IPS-18c (cell line): ENCODE measurements around the gene MSANTD2.
A peak's percentile ranks its signal among the peaks of the same experiment; 100 is the strongest.

Source experiments
- H3K4me3 ChIP-seq: 2 replicates; pipeline ENCODE4 v1.7.0; 2013; ENCODE audit warnings: low read depth, mild to moderate bottlenecking, low read length, moderate library complexity; ENCODE audit not compliant: insufficient read depth
- H3K9me3 ChIP-seq: one replicate; pipeline ENCODE4 v1.6.1; 2013; ENCODE audit warnings: mild to moderate bottlenecking, low read length, moderate library complexity; ENCODE audit not compliant: control insufficient read depth, insufficient read depth

The MSANTD2 gene

GRCh38 chr11:124749912-124750311 is 50.3 kb downstream of the MSANTD2 start:
- Histone ChIP-seq H3K4me3 (no peak overlapping the region), H3K9me3 (no peaks in the 10 kb centered on the region)

- Histone ChIP-seq H3K9me3 (no peaks in the 10 kb centered on the region), H3K4me3 (no peak overlapping the region)
Measured at GRCh38 chr11:124748481-124749343, 51.5 kb downstream of the MSANTD2 start.

DNA sequence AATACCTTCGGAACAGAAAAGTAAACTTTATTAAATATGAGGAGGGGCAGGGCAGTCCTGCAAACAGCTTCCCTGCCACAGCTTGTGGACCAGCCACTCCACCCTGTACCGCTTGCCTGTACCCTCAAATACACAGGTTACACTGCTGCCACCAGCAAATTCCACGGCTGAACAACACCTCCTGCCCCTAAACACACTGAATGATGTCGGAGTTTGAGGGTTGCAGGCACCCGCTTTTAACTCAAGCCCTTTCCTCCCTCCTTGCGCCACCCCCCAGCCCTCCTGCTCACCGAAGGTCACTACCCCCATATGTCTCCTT is 52.1 kb downstream of the MSANTD2 start:
- Histone ChIP-seq H3K9me3 (no peaks in the 10 kb centered on the region), H3K4me3 (no peak overlapping the region)

GRCh38 chr11:124747406-124748099 is 52.7 kb downstream of the MSANTD2 start:
- H3K4me3 ChIP-seq: no peak overlapping the region; the same call in 1 of the 2 replicates
- no peaks in the 10 kb centered on the region for H3K9me3 ChIP-seq

- Histone ChIP-seq H3K4me3 (peak overlapping the region; percentile 84), H3K9me3 (no peaks in the 10 kb centered on the region)
Measured at GRCh38 chr11:124746621-124747243, 53.5 kb downstream of the MSANTD2 start.

DNA sequence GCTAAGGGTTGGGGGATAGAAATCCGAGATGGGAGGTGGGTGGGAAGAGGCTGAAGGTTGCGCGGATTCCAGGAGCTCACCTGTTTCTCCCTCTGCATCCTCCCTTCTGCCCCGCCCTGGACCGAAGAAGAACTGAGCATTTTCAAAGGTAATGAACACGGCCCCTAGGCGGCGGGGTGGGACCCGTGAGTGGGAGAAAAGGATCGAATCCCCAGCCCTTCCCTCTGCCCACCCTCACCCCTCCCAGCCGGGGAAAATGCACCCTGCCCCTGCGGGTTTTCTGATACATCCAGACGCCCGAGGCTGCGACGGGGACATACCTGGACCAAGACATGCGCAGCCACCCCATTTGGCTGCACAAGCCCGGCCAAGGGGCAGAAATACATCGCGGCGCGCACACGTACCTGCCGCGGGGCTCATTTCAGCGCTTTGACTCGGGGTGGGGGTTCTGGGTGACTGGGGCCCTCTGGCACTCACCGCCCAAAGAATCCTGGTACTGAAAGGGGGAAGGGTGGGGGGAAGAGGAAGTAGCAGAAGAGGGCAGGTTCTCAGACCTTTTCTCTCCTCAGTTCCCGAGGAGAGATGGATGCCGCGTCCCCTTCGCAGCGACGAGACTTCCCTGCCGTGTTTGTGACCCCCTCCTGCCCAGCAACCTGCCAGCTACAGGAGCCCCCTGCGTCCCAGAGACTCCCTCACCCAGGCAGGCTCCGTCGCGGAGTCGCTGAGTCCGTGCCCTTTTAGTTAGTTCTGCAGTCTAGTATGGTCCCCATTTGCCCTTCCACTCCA is 54.2 kb downstream of the MSANTD2 start:
- H3K4me3 ChIP-seq: peak overlapping the region; percentile 84
- H3K9me3 ChIP-seq: no peaks in the 10 kb centered on the region

DNA sequence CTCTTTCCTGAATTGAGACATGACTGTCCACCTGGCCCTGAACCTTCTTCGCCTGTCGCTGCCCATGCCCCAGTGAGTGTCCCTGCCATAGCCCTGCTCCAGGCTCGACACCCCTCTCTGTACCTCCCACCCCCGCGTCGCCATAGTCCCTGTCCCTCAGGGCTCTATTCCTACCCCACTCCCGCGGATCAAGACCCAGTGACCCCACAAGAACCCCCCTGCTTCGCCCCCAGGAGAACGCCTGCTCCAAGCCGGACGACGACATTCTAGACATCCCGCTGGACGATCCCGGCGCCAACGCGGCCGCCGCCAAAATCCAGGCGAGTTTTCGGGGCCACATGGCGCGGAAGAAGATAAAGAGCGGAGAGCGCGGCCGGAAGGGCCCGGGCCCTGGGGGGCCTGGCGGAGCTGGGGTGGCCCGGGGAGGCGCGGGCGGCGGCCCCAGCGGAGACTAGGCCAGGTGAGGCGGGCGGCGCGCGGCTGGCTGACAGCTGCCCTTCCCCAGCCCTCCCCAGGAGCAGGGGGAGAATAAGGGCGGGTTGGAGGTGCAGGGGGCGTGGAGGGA is 54.9 kb downstream of the MSANTD2 start:
- Histone ChIP-seq H3K4me3 (peak overlapping the region; percentile 84), H3K9me3 (no peaks in the 10 kb centered on the region)

DNA sequence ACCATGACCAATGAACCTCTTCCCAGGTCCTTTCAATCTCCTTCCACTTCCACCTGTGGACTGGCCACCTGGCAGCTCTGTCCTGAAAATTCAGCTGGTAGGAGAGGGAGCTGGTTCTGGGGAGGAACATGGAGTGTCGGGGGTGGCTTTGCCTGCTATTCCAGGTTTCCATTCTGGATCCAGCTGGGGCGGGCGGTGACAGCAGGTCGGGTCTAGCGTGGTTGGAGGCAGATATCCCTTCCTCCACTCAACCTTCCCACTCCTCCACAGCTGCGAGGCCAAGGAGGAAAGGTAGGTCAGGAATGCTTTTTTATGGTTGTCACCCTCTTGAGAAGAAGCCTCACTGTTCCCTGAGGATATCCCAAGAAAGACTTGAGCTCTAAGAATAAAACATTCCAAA is 57.2 kb downstream of the MSANTD2 start:
- H3K4me3 ChIP-seq: no peak overlapping the region

DNA sequence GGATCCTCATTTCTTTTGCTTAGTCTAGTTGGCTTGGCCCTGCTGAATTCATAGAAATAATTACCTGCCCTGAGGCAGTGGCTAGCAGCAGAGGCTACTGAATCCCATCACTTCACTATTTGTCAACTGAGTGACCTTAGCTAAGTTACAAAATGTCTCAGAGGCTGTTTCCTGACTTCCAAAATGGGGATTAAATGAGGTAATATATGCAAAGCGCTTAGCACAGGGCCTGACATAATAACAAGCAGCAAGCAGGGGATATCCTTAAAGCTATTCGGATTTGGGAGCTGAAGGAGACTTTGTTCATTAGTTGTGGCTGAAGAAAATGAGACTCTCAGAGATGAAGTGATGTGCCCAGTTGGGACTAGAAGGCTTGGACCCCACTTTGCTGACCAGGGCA is 57.7 kb downstream of the MSANTD2 start:
- H3K9me3 ChIP-seq: no peaks in the 10 kb centered on the region
- no peak overlapping the region for H3K4me3 ChIP-seq

More for the DNA sequence above, 57.2 kb downstream of the MSANTD2 start:
- H3K9me3 ChIP-seq: no peaks in the 10 kb centered on the region

DNA sequence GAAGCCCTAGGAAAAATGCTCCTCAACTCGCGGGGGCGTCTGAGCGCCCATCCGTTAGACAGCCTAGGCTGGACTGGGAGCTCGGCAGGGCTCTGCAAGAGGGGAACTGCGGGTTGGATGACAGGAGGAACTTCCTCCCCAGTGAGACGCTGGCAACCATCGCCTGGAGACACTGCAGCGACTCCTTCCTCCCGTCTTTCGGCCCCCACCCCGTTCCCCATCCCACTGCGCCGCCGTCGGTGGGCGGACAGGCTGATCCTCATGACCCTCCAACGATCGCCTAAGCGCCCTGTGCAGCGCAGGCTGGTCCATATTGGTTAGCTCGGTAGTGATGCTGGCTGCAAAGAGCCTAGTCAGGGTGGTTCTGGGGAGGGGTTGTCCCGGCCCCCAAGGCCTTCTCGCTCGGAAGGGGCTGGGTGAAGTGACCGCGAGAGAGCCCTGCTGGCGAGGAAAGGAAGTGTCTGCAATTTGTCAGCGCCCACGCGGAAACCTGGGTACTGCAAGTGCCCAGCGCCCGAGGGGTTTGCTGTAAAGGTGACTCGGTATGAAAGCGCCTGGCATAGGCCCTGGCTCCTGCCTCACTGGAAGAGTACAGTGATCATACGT is 59.8 kb downstream of the MSANTD2 start:
- H3K4me3 ChIP-seq: peak overlapping the region; percentile 48
- H3K9me3 ChIP-seq: no peaks in the 10 kb centered on the region

DNA sequence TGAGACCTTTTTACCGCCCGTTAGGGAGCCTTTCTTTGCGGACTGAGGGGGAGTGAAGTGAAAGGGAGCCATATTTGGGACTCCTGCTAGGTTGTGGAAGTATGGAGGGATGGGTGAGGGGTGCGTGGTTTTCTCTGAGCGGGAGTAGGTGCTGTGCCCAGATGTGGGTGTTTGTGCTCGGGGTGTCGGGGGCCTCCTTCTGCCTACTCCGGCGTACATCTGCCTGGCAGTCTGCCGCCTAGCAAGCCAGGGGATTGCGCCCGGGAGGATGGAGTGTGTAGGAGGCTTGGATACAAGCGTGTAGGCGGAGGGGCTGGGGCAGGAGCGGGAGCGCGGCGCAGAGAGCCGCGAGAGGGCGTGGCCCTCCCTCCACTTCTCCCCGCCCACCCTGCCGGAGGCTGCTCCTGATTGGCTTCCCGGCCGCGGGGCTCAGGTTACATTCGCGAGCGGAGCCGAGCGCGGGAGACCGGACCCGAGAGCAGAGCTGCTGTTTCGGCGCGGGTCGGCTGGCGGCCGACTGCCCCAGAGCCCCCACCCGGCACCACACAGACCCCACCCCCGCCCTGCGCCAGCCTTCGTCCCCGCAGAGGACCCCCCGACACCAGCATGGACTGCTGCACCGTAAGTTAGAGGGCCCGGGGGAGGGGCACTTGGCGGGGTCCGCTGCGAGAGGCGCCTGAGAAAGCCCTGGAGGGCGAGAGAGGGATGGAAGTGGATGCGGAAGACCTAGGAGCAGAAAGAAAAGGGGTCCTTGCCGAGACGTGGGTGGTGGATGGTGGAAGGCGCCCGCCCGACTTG is 60.5 kb downstream of the MSANTD2 start, which contains the start of gene NRGN:
TSS of gene NRGN (plus strand) at position 464 of the 798 bp plus-strand sequence. CDS start at position 607, 143 bp downstream.
- H3K9me3 ChIP-seq: no peaks in the 10 kb centered on the region
- H3K4me3 ChIP-seq: peak within 1 kb of the TSS; percentile 48

GRCh38 chr11:124738713-124739478 is 61.3 kb downstream of the MSANTD2 start:
- peak overlapping the region; percentile 48; the same call in 1 of the 2 replicates for H3K4me3 ChIP-seq

DNA sequence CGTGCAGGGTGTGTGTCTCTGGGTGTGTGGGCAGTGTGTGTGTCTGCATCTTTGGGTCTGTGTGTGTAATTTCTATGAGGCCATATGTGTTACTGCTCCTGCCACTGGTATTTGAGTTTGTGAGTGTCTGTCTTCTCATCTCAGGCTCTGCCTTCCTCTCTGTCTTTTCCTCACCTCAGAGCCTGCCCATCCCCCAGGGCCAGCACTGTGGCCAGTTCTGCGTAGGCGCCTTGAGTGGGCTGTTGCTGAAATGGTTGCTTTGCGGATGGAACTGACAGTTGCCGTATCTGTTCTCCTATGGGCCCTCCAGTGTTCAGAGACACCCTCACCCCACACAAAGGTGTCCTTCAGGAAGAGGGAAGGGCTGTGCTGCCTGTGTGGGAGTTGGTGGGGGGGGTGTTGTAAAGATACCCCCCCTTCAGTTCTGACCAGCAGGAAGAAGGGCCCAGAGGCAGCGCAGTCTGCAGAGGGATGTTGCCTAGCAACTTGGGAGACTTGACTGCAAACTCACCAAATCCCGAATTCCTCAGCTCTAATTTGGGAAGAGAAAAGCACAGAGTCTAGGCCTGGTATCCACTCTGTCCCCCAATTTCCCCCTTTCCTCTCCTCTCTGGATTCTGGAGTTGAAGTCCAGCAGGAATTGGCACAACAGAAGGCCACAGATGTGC is 62.4 kb downstream of the MSANTD2 start:
- no peak overlapping the region for H3K4me3 ChIP-seq

More at GRCh38 chr11:124738713-124739478, 61.3 kb downstream of the MSANTD2 start:
- no peaks in the 10 kb centered on the region for H3K9me3 ChIP-seq

DNA sequence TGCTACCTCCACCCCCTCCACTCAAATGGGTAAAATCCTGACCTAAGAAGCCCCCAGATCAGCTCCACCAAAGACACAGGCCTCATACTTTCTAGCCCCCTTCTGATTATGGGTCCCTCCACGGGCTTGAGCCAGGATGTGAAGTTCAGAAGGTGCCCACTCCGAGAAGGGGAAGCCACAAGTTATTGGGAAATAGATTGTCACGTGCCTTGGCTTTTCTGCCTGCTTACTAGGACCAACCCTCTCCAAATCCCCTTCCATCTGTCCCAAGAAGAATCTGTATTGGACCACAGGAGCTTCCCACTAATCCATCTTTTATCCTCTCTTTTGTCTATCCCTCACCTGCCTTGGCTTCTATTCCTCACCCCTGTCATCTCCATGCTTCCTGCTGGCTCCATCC is 63.5 kb downstream of the MSANTD2 start:
- Histone ChIP-seq H3K4me3 (no peak overlapping the region), H3K9me3 (no peaks in the 10 kb centered on the region)

More for the DNA sequence above, 62.4 kb downstream of the MSANTD2 start:
- H3K9me3 ChIP-seq: no peaks in the 10 kb centered on the region

DNA sequence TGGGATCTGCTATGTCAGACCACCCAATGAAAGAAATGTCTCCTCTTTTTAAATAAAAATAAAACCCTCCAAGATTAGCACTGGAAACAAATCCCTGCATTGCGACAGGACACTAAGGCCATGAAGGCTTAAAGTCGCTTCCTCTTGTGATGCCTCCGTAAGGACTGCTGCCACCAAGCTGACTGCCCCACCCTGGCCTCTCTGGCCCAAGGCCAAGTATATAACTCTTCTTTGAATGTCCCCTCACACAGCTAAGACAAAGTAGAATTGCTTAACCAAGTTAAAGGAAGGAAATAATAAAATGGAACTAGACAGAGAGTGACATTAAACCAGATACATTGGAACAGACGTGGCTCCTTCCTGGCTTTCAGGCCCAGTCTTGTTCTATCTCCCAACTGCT is 68.0 kb downstream of the MSANTD2 start:
- Histone ChIP-seq H3K9me3 (no peaks in the 10 kb centered on the region), H3K4me3 (no peak overlapping the region)
